ENCODE measurements around the gene LTC4S. TPM values are rescaled to one million over a fixed set of nuclear protein-coding genes. Genes with fewer than 3 reads are reported as not detected.

The LTC4S gene
- total RNA-seq, 1 donor, result 1.4 TPM

DNA sequence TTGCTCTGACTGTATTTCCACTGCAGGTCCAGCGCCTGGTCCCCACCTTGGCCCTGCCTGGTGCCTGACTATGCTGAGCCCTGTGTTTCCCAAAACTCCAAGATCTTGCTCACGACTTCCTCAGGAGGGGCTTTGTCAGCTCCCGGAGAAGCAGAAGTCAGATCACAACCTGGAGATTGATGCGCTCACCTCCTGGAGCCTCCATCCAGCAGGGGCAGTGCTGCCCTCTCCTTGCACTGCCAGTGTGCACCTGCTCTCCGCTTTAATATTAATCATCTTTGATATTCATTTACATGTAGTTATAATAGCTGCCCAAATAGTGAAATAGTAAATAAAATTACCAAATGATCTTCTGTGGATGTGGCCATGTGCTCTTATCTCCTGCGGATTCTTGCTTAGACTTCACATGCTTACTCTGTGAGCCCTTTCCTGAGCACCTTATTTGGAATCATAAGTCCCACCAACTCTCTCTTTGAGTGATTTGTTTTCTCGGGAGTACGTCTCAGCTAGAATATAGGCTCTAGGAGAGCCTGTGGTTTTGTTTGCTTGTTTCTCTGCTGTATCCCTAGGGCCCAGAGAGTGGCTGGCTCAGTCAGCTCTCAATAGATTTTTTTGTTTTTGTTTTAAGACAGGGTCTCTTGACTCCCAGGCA lies 43.8 kb upstream of the LTC4S start:
- H2AFZ ChIP-seq (ENCODE audit: low read length), result no peak overlapping the region
- peak; percentile 71 for DNase-seq (ENCODE audit: insufficient read length, low spot score, missing footprints)
- no peaks in the 10 kb centered on the region for H3K27me3 ChIP-seq (ENCODE audit: insufficient read depth, low read length)
- TF ChIP-seq, protein P1, sequence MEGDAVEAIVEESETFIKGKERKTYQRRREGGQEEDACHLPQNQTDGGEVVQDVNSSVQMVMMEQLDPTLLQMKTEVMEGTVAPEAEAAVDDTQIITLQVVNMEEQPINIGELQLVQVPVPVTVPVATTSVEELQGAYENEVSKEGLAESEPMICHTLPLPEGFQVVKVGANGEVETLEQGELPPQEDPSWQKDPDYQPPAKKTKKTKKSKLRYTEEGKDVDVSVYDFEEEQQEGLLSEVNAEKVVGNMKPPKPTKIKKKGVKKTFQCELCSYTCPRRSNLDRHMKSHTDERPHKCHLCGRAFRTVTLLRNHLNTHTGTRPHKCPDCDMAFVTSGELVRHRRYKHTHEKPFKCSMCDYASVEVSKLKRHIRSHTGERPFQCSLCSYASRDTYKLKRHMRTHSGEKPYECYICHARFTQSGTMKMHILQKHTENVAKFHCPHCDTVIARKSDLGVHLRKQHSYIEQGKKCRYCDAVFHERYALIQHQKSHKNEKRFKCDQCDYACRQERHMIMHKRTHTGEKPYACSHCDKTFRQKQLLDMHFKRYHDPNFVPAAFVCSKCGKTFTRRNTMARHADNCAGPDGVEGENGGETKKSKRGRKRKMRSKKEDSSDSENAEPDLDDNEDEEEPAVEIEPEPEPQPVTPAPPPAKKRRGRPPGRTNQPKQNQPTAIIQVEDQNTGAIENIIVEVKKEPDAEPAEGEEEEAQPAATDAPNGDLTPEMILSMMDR (IDR thresholded peaks at IDR 0.05; ENCODE audit: extremely low read depth, low read depth, low read length), result no peak
- H3K4me2 ChIP-seq (ENCODE audit: insufficient read depth, low read length), result no peak overlapping the region
- no peaks in the 10 kb centered on the region for H3K4me1 ChIP-seq (ENCODE audit: insufficient read depth, low read length)
- H3K27ac ChIP-seq (ENCODE audit: low read depth, low read length), result no peak overlapping the region
- no peaks in the 10 kb centered on the region for H3K9me3 ChIP-seq (ENCODE audit: low read depth, low read length)
- H3K79me2 ChIP-seq (ENCODE audit: insufficient read depth, low read length), result peaks cover 86% of the 10 kb centered on the region
- H4K20me1 ChIP-seq (ENCODE audit: insufficient read depth, low read length), result peaks cover 37% of the 10 kb centered on the region
- H3K4me3 ChIP-seq (ENCODE audit: insufficient read depth, low read length), result no peak overlapping the region
- H3K36me3 ChIP-seq (ENCODE audit: insufficient read depth, low read length), result peaks cover 6% of the 10 kb centered on the region

DNA sequence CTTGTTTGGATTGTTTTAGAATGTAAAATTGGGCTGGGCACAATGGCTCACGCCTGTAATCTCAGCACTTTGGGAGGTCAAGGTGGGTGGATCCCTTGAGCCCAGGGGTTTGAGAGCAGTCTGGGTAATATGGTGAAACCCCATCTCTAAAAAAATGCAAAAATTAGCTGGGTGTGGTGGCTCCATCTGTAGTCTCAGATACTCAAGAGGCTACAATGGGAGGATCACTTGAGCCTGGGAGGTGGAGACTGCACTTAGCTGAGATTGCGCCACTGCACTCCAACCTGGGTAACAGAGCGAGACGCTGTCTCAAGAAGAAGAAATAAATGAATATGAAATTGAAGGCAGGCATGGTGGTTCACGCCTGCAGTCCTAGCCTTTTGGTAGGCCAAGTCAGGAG lies 39.8 kb upstream of the LTC4S start:
- Histone ChIP-seq H3K27ac (ENCODE audit: low read depth, low read length) (no peak overlapping the region), H3K36me3 (ENCODE audit: insufficient read depth, low read length) (peaks cover 6% of the 10 kb centered on the region), H3K4me2 (ENCODE audit: insufficient read depth, low read length) (no peak overlapping the region), H3K27me3 (ENCODE audit: insufficient read depth, low read length) (no peaks in the 10 kb centered on the region), H3K79me2 (ENCODE audit: insufficient read depth, low read length) (peaks cover 88% of the 10 kb centered on the region), H3K4me1 (ENCODE audit: insufficient read depth, low read length) (no peaks in the 10 kb centered on the region), H4K20me1 (ENCODE audit: insufficient read depth, low read length) (peaks cover 47% of the 10 kb centered on the region), H3K4me3 (ENCODE audit: insufficient read depth, low read length) (no peak overlapping the region), H2AFZ (ENCODE audit: low read length) (no peak overlapping the region), H3K9me3 (ENCODE audit: low read depth, low read length) (no peaks in the 10 kb centered on the region)
- no peak for DNase-seq (ENCODE audit: insufficient read length, low spot score, missing footprints)
- TF ChIP-seq, protein P1 (IDR thresholded peaks at IDR 0.05; ENCODE audit: extremely low read depth, low read depth, low read length), result no peak

DNA sequence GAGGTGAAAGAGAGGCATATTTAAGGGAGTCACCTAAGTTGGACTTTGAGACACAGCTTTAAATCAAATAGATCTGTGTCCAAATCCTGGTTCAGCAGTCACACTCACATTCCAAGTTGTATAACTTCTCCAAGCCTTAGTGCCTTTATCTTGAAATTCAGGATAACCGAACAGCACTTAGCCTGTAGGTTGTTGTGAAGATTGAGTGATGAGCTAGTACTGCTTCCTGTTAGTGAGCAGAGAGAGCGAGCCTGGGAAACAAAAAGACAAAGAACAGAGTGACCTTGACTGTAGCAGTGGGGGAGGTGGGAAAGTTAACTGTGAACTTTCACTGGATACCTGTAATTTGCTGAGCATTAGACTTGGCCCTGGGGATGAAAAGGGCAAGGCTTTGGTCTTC lies 38.8 kb upstream of the LTC4S start:
- Histone ChIP-seq H3K27me3 (ENCODE audit: insufficient read depth, low read length) (no peaks in the 10 kb centered on the region), H3K4me3 (ENCODE audit: insufficient read depth, low read length) (no peak overlapping the region), H3K79me2 (ENCODE audit: insufficient read depth, low read length) (peaks cover 88% of the 10 kb centered on the region), H4K20me1 (ENCODE audit: insufficient read depth, low read length) (peaks cover 51% of the 10 kb centered on the region), H2AFZ (ENCODE audit: low read length) (no peak overlapping the region), H3K36me3 (ENCODE audit: insufficient read depth, low read length) (peaks cover 10% of the 10 kb centered on the region), H3K4me2 (ENCODE audit: insufficient read depth, low read length) (no peak overlapping the region), H3K4me1 (ENCODE audit: insufficient read depth, low read length) (no peaks in the 10 kb centered on the region), H3K27ac (ENCODE audit: low read depth, low read length) (no peak overlapping the region), H3K9me3 (ENCODE audit: low read depth, low read length) (no peaks in the 10 kb centered on the region)
- peak; percentile 45 for DNase-seq (ENCODE audit: insufficient read length, low spot score, missing footprints)
- TF ChIP-seq, protein P1 (IDR thresholded peaks at IDR 0.05; ENCODE audit: extremely low read depth, low read depth, low read length), result no peak

- no peak overlapping the region for H3K27ac ChIP-seq (ENCODE audit: low read depth, low read length)
- H3K4me1 ChIP-seq (ENCODE audit: insufficient read depth, low read length), result peaks cover 25% of the 10 kb centered on the region
- no peak overlapping the region for H3K4me3 ChIP-seq (ENCODE audit: insufficient read depth, low read length)
- H4K20me1 ChIP-seq (ENCODE audit: insufficient read depth, low read length), result peaks cover 66% of the 10 kb centered on the region
- H3K36me3 ChIP-seq (ENCODE audit: insufficient read depth, low read length), result peaks cover 8% of the 10 kb centered on the region
- no peak for DNase-seq (ENCODE audit: insufficient read length, low spot score, missing footprints)
- TF ChIP-seq, protein P1 (IDR thresholded peaks at IDR 0.05; ENCODE audit: extremely low read depth, low read depth, low read length), result no peak
- no peaks in the 10 kb centered on the region for H3K9me3 ChIP-seq (ENCODE audit: low read depth, low read length)
- H3K27me3 ChIP-seq (ENCODE audit: insufficient read depth, low read length), result no peaks in the 10 kb centered on the region
- no peak overlapping the region for H3K4me2 ChIP-seq (ENCODE audit: insufficient read depth, low read length)
- H2AFZ ChIP-seq (ENCODE audit: low read length), result no peak overlapping the region
- peaks cover 82% of the 10 kb centered on the region for H3K79me2 ChIP-seq (ENCODE audit: insufficient read depth, low read length)
Measured at GRCh38 chr5:179758955-179759354, 34.8 kb upstream of the LTC4S start.
